NT2/D1 (cell line): Measurements from ENCODE around the gene HOXB9.

Source experiments
- SUZ12 ChIP-seq: IDR thresholded peaks from 2 replicates; pipeline ENCODE4 v1.6.1; 2011; ENCODE audit not compliant: insufficient read length, insufficient read depth; ENCODE audit errors: extremely low read depth
- YY1 ChIP-seq: IDR thresholded peaks from 2 replicates; pipeline ENCODE4 v1.6.1; 2011; ENCODE audit not compliant: insufficient read length, insufficient read depth
- ZNF274 ChIP-seq: IDR thresholded peaks from 2 replicates; pipeline ENCODE4 v1.6.1; 2011; ENCODE audit warnings: mild to moderate bottlenecking, low read depth, low read length

GRCh38 chr17:48597778-48598631 is 28.2 kb downstream of the HOXB9 start:
- TF ChIP-seq YY1, result no peak
- no peak for TF ChIP-seq ZNF274
- TF ChIP-seq SUZ12, result peak; percentile 85
